Adrenal gland (tissue), 12 donors: ENCODE results near the gene IQSEC1. TPM values are rescaled to one million over a fixed set of nuclear protein-coding genes. Genes with fewer than 3 reads are reported as not detected.

ENCODE experiments used
- DNase-seq, 7 donors: peaks; one replicate each; pipeline ENCODE4 v3.0.0-alpha.2; 2019 to 2020
- H3K27ac ChIP-seq, 5 donors: fragments of 200-600 bp; sonication (generic) in 4 of 5; 1 replicate in 3 of 5; 2 replicates in 2 of 5; pipeline versions ENCODE4 v1.5.1 to v1.8.0; 2016 to 2020; ENCODE audit warnings: mild to moderate bottlenecking in 1 of 5
- H3K27me3 ChIP-seq: fragments of 200-600 bp; 2 replicates; pipeline ENCODE4 v1.8.0; 2021
- H3K36me3 ChIP-seq, 2 donors: fragments of 200-600 bp; replicated peaks in 1 of 2; 1 replicate in 1 of 2; 2 replicates in 1 of 2; pipeline versions ENCODE4 v1.5.1 to v1.8.0; 2018 to 2022
- H3K4me1 ChIP-seq, 2 donors: fragments of 200-600 bp; replicated peaks in 1 of 2; 1 replicate in 1 of 2; 2 replicates in 1 of 2; pipeline versions ENCODE4 v1.5.1 to v1.8.0; 2018 to 2021
- H3K4me3 ChIP-seq, 4 donors: fragments of 200-600 bp; sonication (generic) in 3 of 4; one replicate each; pipeline ENCODE4 v1.5.1; 2016 to 2018
- H3K9me3 ChIP-seq, 3 donors: fragments of 200-600 bp; sonication (generic) in 1 of 3; replicated peaks in 1 of 3; 1 replicate in 2 of 3; 2 replicates in 1 of 3; pipeline versions ENCODE4 v1.5.1 to v1.8.0; 2016 to 2021
- CTCF ChIP-seq, 6 experiments: fragments of 450-650 bp in 4 of 6; fragments of 200-600 bp in 2 of 6; sonication (generic) in 1 of 6; IDR thresholded peaks; 1 replicate in 5 of 6; 2 replicates in 1 of 6; pipeline versions ENCODE4 v1.5.1 to v1.8.0; 2016 to 2021; ENCODE audit warnings: antibody characterized with exemption in 6 of 6, mild to moderate bottlenecking in 2 of 6, moderate library complexity in 1 of 6
- POLR2A ChIP-seq, 2 donors: fragments of 450-650 bp; IDR thresholded peaks; one replicate each; pipeline ENCODE4 v1.6.1; 2017; ENCODE audit warnings: antibody characterized with exemption in 2 of 2, mild to moderate bottlenecking in 2 of 2, moderate library complexity in 1 of 2
- WGBS, 4 donors: extraction: QIAGEN DNeasy Blood & Tissue Kit in 2 of 4; methylation state at CpG; one replicate each; pipeline versions ENCODE4 v1.1.5 to v1.1.7; 2013 to 2017; 5-methylcytosine and 5-hydroxymethylcytosine counted together
- intact Hi-C, 2 donors: fragments of 100-400 bp; cut with DNase I; formaldehyde crosslinking; loops; one replicate each; pipeline versions ENCODE4 v1.14.1 to v1.15.0; 2022 to 2023
- polyA plus RNA-seq, 3 donors: library from polyadenylated mRNA; stranded (reverse); fragments of 200-250 nt in 2 of 3; fragments of 350-450 nt in 1 of 3; fragmentation: Illumina TruSeq in 1 of 3; extraction: RNeasy Lipid Tissue Mini Kit (QIAGEN cat#74804) in 1 of 3; gene quantifications; one replicate each; pipeline ENCODE4 v1.2.3, GENCODE V29; 2013 to 2014
- total RNA-seq, 9 donors: library from RNA; depleted of rRNA in 4 of 9; stranded (reverse); fragments of >200 nt in 4 of 9; fragments of 120-200 nt in 1 of 9; fragmentation: NEBNext Ultra II Directional in 1 of 9; extraction: Animal tissue kit (Norgen Biotek cat#: 25700) in 1 of 9; gene quantifications; one replicate each; pipeline versions ENCODE4 v1.1.0 to v1.2.4, GENCODE V29; 2013 to 2023
- donor health status: healthy with polysubstance abuse.
- donor health status: Bipolar disorder and iron deficiency.
- donor health status: DM: yes; HTN: yes; CAD: no.
- donor health status: DM: no; HTN: no; CAD: no.
- donor health status: DM: no; HTN: no; CAD: no.
- donor health status: DM: yes; HTN: yes; CAD: no.

IQSEC1 gene
- total and polyA plus RNA-seq, 12 donors: 24.4 to 133 (median 94.2) TPM

DNA sequence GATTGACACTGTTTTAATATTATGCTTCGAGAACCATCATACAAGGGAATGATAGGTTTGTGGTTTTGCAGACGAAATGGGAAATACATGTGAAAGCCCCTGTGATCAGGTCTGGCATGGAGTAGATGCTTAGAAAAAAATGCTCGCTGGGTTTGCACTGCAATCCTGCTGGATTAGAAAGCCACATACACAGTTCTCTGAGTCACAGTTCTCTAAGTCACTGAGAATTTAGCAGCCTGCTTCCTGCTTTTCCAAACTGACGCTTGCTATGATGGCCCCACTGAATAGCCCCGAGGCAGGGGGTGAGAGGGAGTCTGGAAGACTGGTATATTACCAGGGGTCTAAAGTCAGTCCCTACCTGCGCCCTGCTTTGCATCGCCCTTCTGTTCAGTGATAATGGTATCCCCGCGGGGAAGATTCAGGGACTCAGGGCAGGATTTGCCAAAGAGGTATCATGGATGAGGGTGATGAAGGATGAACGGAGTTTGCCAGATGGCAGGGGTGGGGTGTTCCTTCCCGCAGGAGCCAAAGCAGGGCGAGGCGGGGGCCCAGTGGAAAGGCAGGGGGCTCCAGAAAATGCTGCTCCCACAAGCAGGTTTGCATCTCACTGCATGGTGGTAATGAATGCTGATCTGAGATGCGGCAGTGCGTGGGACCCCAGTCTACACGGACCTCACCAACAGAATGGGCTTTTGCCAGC is 82.3 kb downstream of the IQSEC1 start:
- no peaks in the 10 kb centered on the region for H3K9me3 ChIP-seq
- peak overlapping the region in 4 of 5 donors; percentile 72 to 96 (median 94) for H3K27ac ChIP-seq
- WGBS, 4 donors: 53 to 65% (median 61%) methylated on average over 10 to 16 of the region's 16 CpGs
- DNase-seq: peak in 1 of 7 donors; percentile 32
- H3K36me3 ChIP-seq: no peaks in the 10 kb centered on the region
- peaks cover 34 to 60% of the 10 kb centered on the region in 2 donors for H3K4me1 ChIP-seq
- no peak overlapping the region for H3K4me3 ChIP-seq
- intact Hi-C loops: no loop called here
- no peak for TF ChIP-seq CTCF (IDR thresholded peaks at IDR 0.05)
- TF ChIP-seq POLR2A (IDR thresholded peaks at IDR 0.05): no peak
- no peaks in the 10 kb centered on the region for H3K27me3 ChIP-seq

- DNase-seq: peak in 1 of 7 donors; percentile 50
- Histone ChIP-seq H3K4me3 (no peak overlapping the region), H3K4me1 (peaks cover 34 to 60% of the 10 kb centered on the region in 2 donors), H3K27me3 (no peaks in the 10 kb centered on the region), H3K36me3 (no peaks in the 10 kb centered on the region), H3K27ac (peak overlapping the region in 4 of 5 donors; percentile 56 to 96 (median 94)), H3K9me3 (no peaks in the 10 kb centered on the region)
- no peak for TF ChIP-seq CTCF (IDR thresholded peaks at IDR 0.05)
- no peak for TF ChIP-seq POLR2A (IDR thresholded peaks at IDR 0.05)
- intact Hi-C loops: no loop called here
- 40 to 72% (median 61%) methylated on average over 1 to 5 of the region's 5 CpGs for WGBS, 4 donors
Observed at GRCh38 chr3:12990306-12990705, 82.9 kb downstream of the IQSEC1 start.

- no peak for TF ChIP-seq CTCF (IDR thresholded peaks at IDR 0.05)
- no peak for TF ChIP-seq POLR2A (IDR thresholded peaks at IDR 0.05)
- Histone ChIP-seq H3K36me3 (no peaks in the 10 kb centered on the region), H3K27me3 (no peaks in the 10 kb centered on the region), H3K4me1 (peaks cover 40 to 67% of the 10 kb centered on the region in 2 donors), H3K27ac (peak overlapping the region in 1 of 5 donors; percentile 93), H3K4me3 (no peak overlapping the region), H3K9me3 (no peaks in the 10 kb centered on the region)
- WGBS, 4 donors: 76 to 91% (median 82%) methylated on average over 5 of the region's 5 CpGs
- intact Hi-C loops: loop anchor here in 1 of 2 donors (10.0 kb wide), 1 partner anchor 54 kb away; no protein-coding TSS in a partner anchor
- no peak for DNase-seq
Observed at GRCh38 chr3:12988728-12989454, 84.3 kb downstream of the IQSEC1 start.

DNA sequence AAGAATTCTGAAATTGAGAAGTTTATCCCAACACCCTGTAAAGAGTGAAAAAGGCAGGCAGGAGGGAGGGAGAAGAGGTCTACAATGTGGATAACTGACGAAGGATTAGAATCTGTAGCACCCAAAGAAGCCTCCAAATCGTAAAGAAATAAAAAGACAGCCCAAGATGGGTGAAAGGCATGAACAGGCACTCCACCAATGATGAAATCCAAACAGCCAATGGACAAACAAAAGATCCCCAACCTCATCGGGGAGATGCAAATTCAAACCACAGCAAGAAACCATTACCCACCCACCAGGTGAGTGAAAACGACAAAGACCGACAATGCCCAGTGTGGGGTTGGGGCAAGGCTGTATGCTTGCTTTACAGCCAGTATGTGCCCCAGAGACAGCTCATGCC is 85.6 kb downstream of the IQSEC1 start:
- TF ChIP-seq CTCF (IDR thresholded peaks at IDR 0.05): no peak
- no peak for TF ChIP-seq POLR2A (IDR thresholded peaks at IDR 0.05)
- H3K36me3 ChIP-seq: no peaks in the 10 kb centered on the region
- intact Hi-C loops: loop anchor here in 1 of 2 donors (10.0 kb wide), 1 partner anchor 53 kb away; no protein-coding TSS in a partner anchor
- no peaks in the 10 kb centered on the region for H3K9me3 ChIP-seq
- peaks cover 34 to 64% of the 10 kb centered on the region in 2 donors for H3K4me1 ChIP-seq
- no peaks in the 10 kb centered on the region for H3K27me3 ChIP-seq
- 93 to 96% (median 94%) methylated on average over 5 of the region's 5 CpGs for WGBS, 4 donors
- peak overlapping the region in 1 of 5 donors; percentile 78 for H3K27ac ChIP-seq
- peak in 1 of 7 donors; percentile 13 for DNase-seq
- no peak overlapping the region for H3K4me3 ChIP-seq
